Upper lobe of left lung (tissue), 6 donors: ENCODE data around the gene ANKRD44. TPM values are rescaled to one million over a fixed set of nuclear protein-coding genes. Genes with fewer than 3 reads are reported as not detected.

Experiments used
- ATAC-seq, 2 donors: fragments of 200-7000 bp; cut with Tn5 transposase; one replicate each; pipeline ENCODE4 v1.9.1; 2022; ENCODE audit warnings: mild to moderate bottlenecking in 2 of 2, moderate library complexity in 2 of 2; ENCODE audit not compliant: low FRiP score in 2 of 2
- DNase-seq, 2 donors: peaks; one replicate each; pipeline ENCODE4 v3.0.0-alpha.2; 2019 to 2020
- H3K27ac ChIP-seq, 4 donors: fragments of 200-600 bp; sonication (generic); one replicate each; pipeline ENCODE4 v1.5.1; 2016 to 2019
- H3K27me3 ChIP-seq, 4 donors: fragments of 200-600 bp; sonication (generic); one replicate each; pipeline ENCODE4 v1.5.1; 2017 to 2019
- H3K36me3 ChIP-seq, 4 donors: fragments of 200-600 bp; sonication (generic); one replicate each; pipeline ENCODE4 v1.5.1; 2016 to 2019
- H3K4me1 ChIP-seq, 4 donors: fragments of 200-600 bp; sonication (generic); one replicate each; pipeline ENCODE4 v1.5.1; 2018 to 2019
- H3K4me3 ChIP-seq, 4 donors: fragments of 200-600 bp; sonication (generic); one replicate each; pipeline ENCODE4 v1.5.1; 2017 to 2019; ENCODE audit warnings: mild to moderate bottlenecking in 2 of 4, moderate library complexity in 1 of 4
- H3K9me3 ChIP-seq, 4 donors: fragments of 200-600 bp; sonication (generic); one replicate each; pipeline ENCODE4 v1.5.1; 2018 to 2019
- CTCF ChIP-seq, 6 experiments: fragments of 450-650 bp in 4 of 6; fragments of 200-600 bp in 2 of 6; sonication (generic) in 2 of 6; IDR thresholded peaks; one replicate each; pipeline ENCODE4 v1.5.1; 2016 to 2019; ENCODE audit warnings: antibody characterized with exemption in 6 of 6
- EP300 ChIP-seq, 4 donors: sonication (generic); formaldehyde crosslinking; IDR thresholded peaks; one replicate each; pipeline ENCODE4 v1.5.1; 2017; ENCODE audit warnings: antibody characterized with exemption in 4 of 4, control low read depth in 2 of 4
- POLR2A ChIP-seq, 4 donors: fragments of 450-650 bp; IDR thresholded peaks; one replicate each; pipeline ENCODE4 v1.5.1; 2016 to 2017; ENCODE audit warnings: antibody characterized with exemption in 4 of 4, mild to moderate bottlenecking in 2 of 4
- POLR2AphosphoS5 ChIP-seq, 2 donors: sonication (generic); formaldehyde crosslinking; IDR thresholded peaks; one replicate each; pipeline ENCODE4 v1.5.1; 2017; ENCODE audit warnings: antibody characterized with exemption in 2 of 2
- WGBS, 2 donors: methylation state at CpG; one replicate each; pipeline ENCODE4 v1.1.5; 2017 to 2018; 5-methylcytosine and 5-hydroxymethylcytosine counted together
- total RNA-seq, 6 donors: library from RNA; depleted of rRNA in 4 of 6; stranded (reverse); fragments of >200 nt in 4 of 6; gene quantifications; one replicate each; pipeline versions ENCODE4 v1.1.0 to v1.2.1, GENCODE V29; 2016 to 2021
- donor health status: DM: no; HTN: no; CAD: no; lungs with moderate emphysema.
- donor health status: DM: no; HTN: yes; CAD: no; lungs with severe emphysema.

ANKRD44 gene
- total RNA-seq, 6 donors from 2014 or later, result 41.0 to 91.1 (median 61.7) TPM

- WGBS, 2 donors, result 78 to 88% methylated on average over 2 of the region's 2 CpGs
- peaks cover 4 to 15% (median 9%) of the 10 kb centered on the region in 4 donors for H3K4me1 ChIP-seq
- H3K9me3 ChIP-seq, result no peaks in the 10 kb centered on the region
- peak overlapping the region in 1 of 4 donors; percentile 26 for H3K27ac ChIP-seq
- H3K27me3 ChIP-seq, result no peaks in the 10 kb centered on the region
- no peak overlapping the region for H3K4me3 ChIP-seq
- H3K36me3 ChIP-seq, result peaks cover 0 to 14% (median 4%) of the 10 kb centered on the region in 4 donors
- TF ChIP-seq POLR2A (IDR thresholded peaks at IDR 0.05), result no peak
- no peak for TF ChIP-seq POLR2AphosphoS5 (IDR thresholded peaks at IDR 0.05)
- no peak for ATAC-seq
- no peak for DNase-seq
Measured at GRCh38 chr2:197109326-197109725, 201.3 kb downstream of the ANKRD44 start.

- Histone ChIP-seq H3K9me3 (no peaks in the 10 kb centered on the region), H3K27ac (peak overlapping the region in 3 of 4 donors; percentile 26 to 62 (median 57)), H3K36me3 (peaks cover 0 to 14% (median 4%) of the 10 kb centered on the region in 4 donors), H3K27me3 (no peaks in the 10 kb centered on the region), H3K4me3 (no peak overlapping the region), H3K4me1 (peaks cover 4 to 15% (median 9%) of the 10 kb centered on the region in 4 donors)
- 77% methylated on average over 4 of the region's 4 CpGs for WGBS, 2 donors
- TF ChIP-seq EP300 (IDR thresholded peaks at IDR 0.05) (peak in 1 of 4 donors; percentile 34), POLR2A (IDR thresholded peaks at IDR 0.05) (no peak), POLR2AphosphoS5 (IDR thresholded peaks at IDR 0.05) (peak; percentile 43 to 47), CTCF (IDR thresholded peaks at IDR 0.05) (no peak)
- ATAC-seq (peak in 1 of 2 donors; percentile 79), DNase-seq (peak in 1 of 2 donors; percentile 29)
Measured at GRCh38 chr2:197108758-197109157, 201.8 kb downstream of the ANKRD44 start.

GRCh38 chr2:197107291-197108269, 203.0 kb downstream of the ANKRD44 start:
- no peaks in the 10 kb centered on the region for H3K27me3 ChIP-seq
- peaks cover 4 to 15% (median 9%) of the 10 kb centered on the region in 4 donors for H3K4me1 ChIP-seq
- H3K4me3 ChIP-seq, result no peak overlapping the region
- 62 to 65% methylated on average over 2 of the region's 2 CpGs for WGBS, 2 donors
- peak overlapping the region; percentile 26 to 62 (median 48) for H3K27ac ChIP-seq
- DNase-seq (no peak), ATAC-seq (peak; percentile 55 to 94)
- H3K36me3 ChIP-seq, result peaks cover 0 to 14% (median 4%) of the 10 kb centered on the region in 4 donors
- no peaks in the 10 kb centered on the region for H3K9me3 ChIP-seq
- TF ChIP-seq EP300 (IDR thresholded peaks at IDR 0.05) (no peak), POLR2AphosphoS5 (IDR thresholded peaks at IDR 0.05) (no peak), CTCF (IDR thresholded peaks at IDR 0.05) (no peak), POLR2A (IDR thresholded peaks at IDR 0.05) (no peak)

- H3K27me3 ChIP-seq, result no peaks in the 10 kb centered on the region
- ATAC-seq (no peak), DNase-seq (no peak)
- TF ChIP-seq POLR2A (IDR thresholded peaks at IDR 0.05), result no peak
- no peak for TF ChIP-seq CTCF (IDR thresholded peaks at IDR 0.05)
- no peak for TF ChIP-seq EP300 (IDR thresholded peaks at IDR 0.05)
- H3K36me3 ChIP-seq, result peaks cover 0 to 29% (median 6%) of the 10 kb centered on the region in 4 donors
- no peak overlapping the region for H3K27ac ChIP-seq
- peaks cover 0 to 14% (median 7%) of the 10 kb centered on the region in 4 donors for H3K4me1 ChIP-seq
- 94 to 95% methylated on average over 1 of the region's 1 CpG for WGBS, 2 donors
- no peaks in the 10 kb centered on the region for H3K9me3 ChIP-seq
- H3K4me3 ChIP-seq, result no peak overlapping the region
Measured at GRCh38 chr2:197103363-197103762, 207.2 kb downstream of the ANKRD44 start.

GRCh38 chr2:197102231-197102630, 208.3 kb downstream of the ANKRD44 start:
- DNase-seq, result no peak
- no peak for ATAC-seq

More at GRCh38 chr2:197102231-197102630, 208.3 kb downstream of the ANKRD44 start:
- Histone ChIP-seq H3K27me3 (no peaks in the 10 kb centered on the region), H3K27ac (no peak overlapping the region), H3K9me3 (no peaks in the 10 kb centered on the region), H3K4me1 (peaks cover 0 to 4% (median 1%) of the 10 kb centered on the region in 4 donors), H3K4me3 (no peak overlapping the region), H3K36me3 (peaks cover 0 to 35% (median 6%) of the 10 kb centered on the region in 4 donors)
- TF ChIP-seq CTCF (IDR thresholded peaks at IDR 0.05) (no peak), POLR2A (IDR thresholded peaks at IDR 0.05) (no peak), EP300 (IDR thresholded peaks at IDR 0.05) (no peak), POLR2AphosphoS5 (IDR thresholded peaks at IDR 0.05) (no peak)
- WGBS, 2 donors, result 70 to 76% methylated on average over 1 of the region's 1 CpG
